CD4-positive, alpha-beta T cell treated with Interleukin-2 at 100 ng/mL for 4 hours (primary cell): ENCODE data around the gene FEM1B.

Source experiments
- DNase-seq: peaks from one replicate; pipeline ENCODE4 v3.0.0-alpha.2; 2020; ENCODE audit warnings: low spot score

Gene FEM1B

GRCh38 chr15:68285259-68285980 lies 7.9 kb downstream of the FEM1B start:
- no peak for DNase-seq

- DNase-seq: no peak
These were observed 8.7 kb downstream of the FEM1B start for GRCh38 chr15:68286256-68286655.

GRCh38 chr15:68289057-68289456 lies 11.5 kb downstream of the FEM1B start:
- DNase-seq: no peak

GRCh38 chr15:68289621-68290352 lies 12.2 kb downstream of the FEM1B start:
- DNase-seq: no peak

- no peak for DNase-seq
These were observed 13.2 kb downstream of the FEM1B start for GRCh38 chr15:68290715-68291114.

- DNase-seq: no peak
These were observed 14.7 kb downstream of the FEM1B start for GRCh38 chr15:68292157-68292781.

GRCh38 chr15:68292967-68293366 lies 15.4 kb downstream of the FEM1B start:
- DNase-seq: no peak

- DNase-seq: no peak
These were observed 17.7 kb downstream of the FEM1B start for GRCh38 chr15:68295014-68295805.

GRCh38 chr15:68298336-68298735 lies 20.8 kb downstream of the FEM1B start:
- DNase-seq: no peak

GRCh38 chr15:68298882-68299381 lies 21.4 kb downstream of the FEM1B start:
- DNase-seq: peak; percentile 46

- no peak for DNase-seq
These were observed 21.9 kb downstream of the FEM1B start for GRCh38 chr15:68299436-68299835.

- no peak for DNase-seq
These were observed 22.8 kb downstream of the FEM1B start for GRCh38 chr15:68300115-68300940.

- no peak for DNase-seq
These were observed 23.8 kb downstream of the FEM1B start for GRCh38 chr15:68301301-68301700.

GRCh38 chr15:68302729-68303128 lies 25.2 kb downstream of the FEM1B start:
- DNase-seq: no peak

- DNase-seq: no peak
These were observed 25.6 kb downstream of the FEM1B start for GRCh38 chr15:68303134-68303533.

GRCh38 chr15:68303560-68304436 lies 26.3 kb downstream of the FEM1B start:
- no peak for DNase-seq

- no peak for DNase-seq
These were observed 27.2 kb downstream of the FEM1B start for GRCh38 chr15:68304589-68305337.

- no peak for DNase-seq
These were observed 27.9 kb downstream of the FEM1B start for GRCh38 chr15:68305420-68305871.
